H1 (cell line): ENCODE data around the gene FAM181A. TPM values are rescaled to one million over a fixed set of nuclear protein-coding genes. Genes with fewer than 3 reads are reported as not detected.

Source experiments
- CBX5 ChIP-seq: fragments of 300-800, 300-1000 bp; sonication (generic); IDR thresholded peaks from 2 replicates; pipeline ENCODE4 v1.7.1; 2016; ENCODE audit warnings: antibody characterized with exemption, low read length, low read depth
- EP300 ChIP-seq, 2 experiments: IDR thresholded peaks; 1 replicate in 1 of 2; 2 replicates in 1 of 2; pipeline ENCODE4 v1.6.1; 2011 to 2012; ENCODE audit warnings: low read depth in 2 of 2, low read length in 2 of 2, mild to moderate bottlenecking in 2 of 2, borderline replicate concordance in 1 of 2, inconsistent platforms in 1 of 2, moderate library complexity in 1 of 2
- JUN ChIP-seq: IDR thresholded peaks from 2 replicates; pipeline ENCODE4 v1.6.1; 2011; ENCODE audit warnings: low read depth, mild to moderate bottlenecking, improper control_type of control experiment, low read length
- KDM5A ChIP-seq: fragments of 200-600 bp; IDR thresholded peaks from 2 replicates; pipeline ENCODE4 v1.7.1; 2012; ENCODE audit warnings: mild to moderate bottlenecking, low read length, inconsistent platforms, mixed read lengths
- TAF7 ChIP-seq: optimal IDR thresholded peaks from 2 replicates; pipeline ENCODE3; 2011; ENCODE audit warnings: low read depth, mild to moderate bottlenecking, inconsistent platforms, low read length, moderate library complexity, borderline replicate concordance
- TEAD4 ChIP-seq: IDR thresholded peaks from 2 replicates; pipeline ENCODE4 v1.6.1; 2012; ENCODE audit warnings: low read depth, low read length, inconsistent platforms, mixed read lengths
- polyA plus RNA-seq, 7 experiments: library from polyadenylated mRNA; depleted of rRNA in 3 of 7; stranded (reverse) in 5 of 7; unstranded in 2 of 7; fragments of >200 nt in 5 of 7; fragments of 200-250 nt in 2 of 7; gene quantifications; 1 replicate in 5 of 7; 2 replicates in 1 of 7; 4 replicates in 1 of 7; pipeline versions ENCODE4 v1.2.1 to v1.2.3, GENCODE V29; 2011 to 2013; ENCODE audit warnings: missing spikeins in 2 of 7, mixed read lengths in 2 of 7
- total RNA-seq: library from RNA; stranded (reverse); fragmentation: NEBNext Ultra II Directional; extraction: Animal tissue kit (Norgen Biotek cat#: 25700); gene quantifications from 2 replicates; pipeline ENCODE4 v1.2.1, GENCODE V29; 2021

Gene FAM181A
- total and polyA plus RNA-seq, 2 of the 8 experiments (the other 6 are each of a cell fraction or from before 2014, with no cell fraction given), result not detected

- TF ChIP-seq TAF7 (no peak), EP300 (IDR thresholded peaks at IDR 0.05; ENCODE audit: borderline replicate concordance in 1 of 2, low read depth in 2 of 2, low read length in 2 of 2) (no peak), JUN (no peak), KDM5A (no peak), TEAD4 (no peak), CBX5 (no peak)
Observed at GRCh38 chr14:93928184-93929047, 1.3 kb downstream of the FAM181A start (continued).
